Measurements from ENCODE around the gene PUSL1. TPM values are rescaled to one million over a fixed set of nuclear protein-coding genes. Genes with fewer than 3 reads are reported as not detected.
A peak's percentile ranks its signal among the peaks of the same experiment; 100 is the strongest.

Gene PUSL1, protein sequence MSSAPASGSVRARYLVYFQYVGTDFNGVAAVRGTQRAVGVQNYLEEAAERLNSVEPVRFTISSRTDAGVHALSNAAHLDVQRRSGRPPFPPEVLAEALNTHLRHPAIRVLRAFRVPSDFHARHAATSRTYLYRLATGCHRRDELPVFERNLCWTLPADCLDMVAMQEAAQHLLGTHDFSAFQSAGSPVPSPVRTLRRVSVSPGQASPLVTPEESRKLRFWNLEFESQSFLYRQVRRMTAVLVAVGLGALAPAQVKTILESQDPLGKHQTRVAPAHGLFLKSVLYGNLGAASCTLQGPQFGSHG
- 10 to 100 TPM; 24.0 to 26.2 TPM for total RNA-seq

DNA sequence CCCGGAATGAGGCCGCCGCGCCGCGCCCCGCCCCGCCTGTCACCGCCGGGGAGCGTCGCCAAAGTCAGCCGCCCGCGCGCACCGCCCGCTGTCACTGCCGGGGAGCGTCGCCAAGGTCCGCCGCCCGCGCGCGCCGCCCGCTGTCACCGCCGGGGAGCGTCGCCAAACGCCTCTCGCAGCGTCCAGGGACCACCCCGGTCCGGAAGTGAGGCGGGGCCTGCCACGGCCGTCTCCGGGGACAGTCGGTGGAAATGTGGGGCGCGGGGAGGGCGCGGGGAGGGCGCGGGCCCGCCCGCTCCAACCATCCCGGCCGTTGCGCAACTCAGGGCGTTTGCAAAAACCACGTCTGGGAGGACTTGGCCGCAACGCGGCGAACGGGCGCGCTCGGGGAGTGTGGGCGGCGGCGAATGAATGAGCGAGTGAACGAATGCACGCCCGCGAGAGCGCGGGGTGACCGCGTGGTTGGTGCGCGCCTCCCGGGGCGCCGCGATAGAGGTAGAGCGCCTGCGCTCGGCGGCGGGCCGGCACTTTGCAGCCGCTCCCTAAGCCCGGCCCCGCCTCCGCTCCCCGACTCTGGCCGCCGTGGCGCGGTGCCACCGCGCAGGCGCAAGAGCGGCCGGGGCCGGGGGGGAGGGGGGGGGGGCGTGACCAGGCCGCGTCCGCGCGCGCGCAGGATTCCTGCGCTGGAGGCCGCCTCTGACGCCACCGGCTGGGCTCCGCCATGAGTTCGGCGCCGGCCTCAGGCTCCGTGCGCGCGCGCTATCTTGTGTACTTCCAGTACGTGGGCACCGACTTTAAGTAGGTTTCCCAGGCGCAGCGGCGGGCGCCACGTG lies at the start of gene PUSL1, which contains the start of gene ACAP3:
TSS of gene PUSL1 (plus strand) at position 675 of the 833 bp plus-strand sequence. CDS start at position 722, 47 bp downstream.
TSS of gene ACAP3 (minus strand) at position 8 of the 833 bp plus-strand sequence. CDS start 115 bp downstream, outside the sequence.
- no peaks in the 10 kb centered on the region for H3K27me3 Mint-ChIP-seq (ENCODE audit: low read depth)
- peak; percentile 67 for ATAC-seq
- ChIA-PET CTCF (no interaction called here), POLR2A (no interaction called here)
- H3K27ac Mint-ChIP-seq = peak within 1 kb of the TSS; percentile 95
- peak; percentile 91 for DNase-seq
- peaks cover 23% of the 10 kb centered on the region for H3K4me1 Mint-ChIP-seq (ENCODE audit: low read depth)
- no peaks in the 10 kb centered on the region for H3K9me3 Mint-ChIP-seq (ENCODE audit: insufficient read depth)
- H3K4me3 Mint-ChIP-seq = peak within 1 kb of the TSS; percentile 84
- H3K36me3 Mint-ChIP-seq (ENCODE audit: low read depth) = peaks cover 9% of the 10 kb centered on the region

DNA sequence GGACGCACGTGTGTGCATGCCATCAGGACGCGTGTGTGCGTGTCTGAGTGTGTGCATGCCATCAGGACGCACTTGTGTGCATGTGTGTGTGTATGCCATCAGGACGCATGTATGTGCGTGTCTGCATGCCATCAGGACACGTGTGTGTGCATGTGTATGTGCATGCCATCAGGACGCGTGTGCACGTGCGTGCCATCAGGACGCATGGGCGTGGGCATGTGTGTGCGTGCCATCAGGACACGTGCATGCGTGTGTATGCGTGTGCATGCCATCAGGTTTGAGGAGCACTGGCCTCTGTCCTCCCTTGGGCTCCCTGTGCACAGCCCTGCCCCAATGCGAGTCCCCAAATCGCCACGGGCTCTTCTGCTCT lies 49.3 kb upstream of the PUSL1 start:
- no peaks in the 10 kb centered on the region for H3K9me3 Mint-ChIP-seq (ENCODE audit: insufficient read depth)
- H3K27me3 Mint-ChIP-seq (ENCODE audit: low read depth) = no peaks in the 10 kb centered on the region
- peaks cover 53% of the 10 kb centered on the region for H3K36me3 Mint-ChIP-seq (ENCODE audit: low read depth)
- H3K4me3 Mint-ChIP-seq = no peak overlapping the region
- POLR2A ChIA-PET = no interaction called here
- H3K27ac Mint-ChIP-seq = no peak overlapping the region
- H3K4me1 Mint-ChIP-seq (ENCODE audit: low read depth) = peaks cover 9% of the 10 kb centered on the region
- CTCF ChIA-PET = no interaction called here
- DNase-seq (no peak), ATAC-seq (no peak)

- peak overlapping the region; percentile 19 for H3K27ac Mint-ChIP-seq
- no peaks in the 10 kb centered on the region for H3K9me3 Mint-ChIP-seq (ENCODE audit: insufficient read depth)
- DNase-seq (no peak), ATAC-seq (no peak)
- H3K36me3 Mint-ChIP-seq (ENCODE audit: low read depth) = peaks cover 54% of the 10 kb centered on the region
- ChIA-PET CTCF (no interaction called here), POLR2A (no interaction called here)
- H3K4me3 Mint-ChIP-seq = no peak overlapping the region
- no peaks in the 10 kb centered on the region for H3K27me3 Mint-ChIP-seq (ENCODE audit: low read depth)
- peaks cover 9% of the 10 kb centered on the region for H3K4me1 Mint-ChIP-seq (ENCODE audit: low read depth)
Observed at GRCh38 chr1:1259540-1259939, 48.9 kb upstream of the PUSL1 start.

DNA sequence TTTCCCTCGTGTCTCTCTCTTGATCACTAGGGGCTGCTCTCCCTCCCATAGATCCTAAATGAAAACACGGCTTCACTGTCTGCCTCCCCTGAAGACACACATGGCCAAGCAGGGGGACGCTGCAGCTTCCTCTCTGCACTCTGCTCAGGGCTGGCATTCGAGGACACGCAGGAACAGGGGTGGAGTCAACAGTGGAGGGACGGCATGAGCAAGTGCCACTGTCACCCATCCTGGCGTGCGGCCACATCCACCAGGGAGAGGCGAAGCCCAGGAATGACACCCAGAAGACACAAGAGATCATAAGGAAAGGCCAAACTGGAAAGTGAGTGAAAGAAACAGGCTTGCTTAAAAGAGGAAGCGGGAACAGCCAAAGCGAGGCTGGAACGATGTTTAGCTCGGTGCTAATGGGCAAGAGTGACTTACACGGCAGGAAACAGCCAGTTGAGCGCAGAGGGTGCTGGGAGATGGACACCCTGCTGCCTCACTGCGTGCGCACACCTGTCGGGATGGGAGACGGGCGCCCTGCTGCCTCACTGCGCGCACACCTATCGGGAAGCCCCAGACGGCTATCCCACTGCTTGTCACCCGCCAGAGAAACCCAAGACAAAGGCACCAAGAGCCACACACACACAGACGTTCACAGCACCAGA lies 48.3 kb upstream of the PUSL1 start:
- no peak for DNase-seq
- no peak overlapping the region for H3K4me3 Mint-ChIP-seq
- CTCF ChIA-PET = interaction anchor here (1.7 kb wide), 1 partner anchor 9 kb away, joined by 6 read pairs; no protein-coding TSS in a partner anchor
- POLR2A ChIA-PET = interaction anchor here (1.0 kb wide), 1 partner anchor 9 kb away, joined by 3 read pairs; no protein-coding TSS in a partner anchor
- no peaks in the 10 kb centered on the region for H3K9me3 Mint-ChIP-seq (ENCODE audit: insufficient read depth)
- H3K27ac Mint-ChIP-seq = peak overlapping the region; percentile 69
- no peak for ATAC-seq
- H3K27me3 Mint-ChIP-seq (ENCODE audit: low read depth) = no peaks in the 10 kb centered on the region
- H3K36me3 Mint-ChIP-seq (ENCODE audit: low read depth) = peaks cover 53% of the 10 kb centered on the region
- H3K4me1 Mint-ChIP-seq (ENCODE audit: low read depth) = peaks cover 9% of the 10 kb centered on the region

DNA sequence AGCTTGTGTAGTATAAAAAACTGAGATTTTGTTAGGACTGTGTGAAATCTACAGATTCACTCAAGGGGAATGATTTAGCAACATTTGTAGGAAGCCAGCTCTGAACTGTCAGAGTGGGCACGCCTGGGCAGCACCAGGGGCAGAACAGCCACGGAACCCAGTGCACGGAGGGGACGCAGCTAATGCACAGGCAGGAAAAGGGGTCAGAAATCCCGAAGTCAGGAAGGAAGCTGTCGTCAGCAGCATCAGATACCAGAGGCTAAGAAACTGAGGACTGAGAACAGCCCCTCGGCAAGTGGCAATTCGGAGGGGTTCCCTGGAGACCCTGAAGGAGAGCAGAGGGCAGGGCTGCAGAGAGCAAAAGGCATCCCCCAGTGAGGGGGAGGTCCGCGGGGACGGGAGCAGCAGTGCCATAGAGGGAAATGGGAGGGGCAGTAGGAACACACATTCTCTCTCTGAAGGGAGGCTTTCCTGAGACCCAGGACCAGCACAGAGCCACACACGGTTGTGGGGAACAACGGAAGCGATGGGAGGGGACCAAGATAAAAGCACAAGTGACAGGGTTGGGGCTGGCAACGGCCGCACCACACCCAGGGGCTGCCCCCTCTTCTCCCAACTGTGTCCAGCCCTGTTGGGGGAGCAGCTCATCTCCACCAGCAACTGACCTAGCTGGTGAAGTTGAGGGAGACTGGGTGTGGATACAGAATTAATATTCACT lies 47.4 kb upstream of the PUSL1 start:
- CTCF ChIA-PET = interaction anchor here (1.3 to 1.7 kb wide), 2 partner anchors 10 to 31 kb away, joined by 4 to 6 read pairs; no protein-coding TSS in a partner anchor
- Mint-ChIP-seq H3K27me3 (ENCODE audit: low read depth) (no peaks in the 10 kb centered on the region), H3K4me3 (peak overlapping the region; percentile 15), H3K36me3 (ENCODE audit: low read depth) (peaks cover 52% of the 10 kb centered on the region), H3K4me1 (ENCODE audit: low read depth) (peaks cover 11% of the 10 kb centered on the region), H3K27ac (peak overlapping the region; percentile 69), H3K9me3 (ENCODE audit: insufficient read depth) (no peaks in the 10 kb centered on the region)
- DNase-seq = no peak
- ATAC-seq = peak; percentile 54
- POLR2A ChIA-PET = interaction anchor here (1.0 kb wide), 1 partner anchor 10 kb away, joined by 3 read pairs; no protein-coding TSS in a partner anchor

DNA sequence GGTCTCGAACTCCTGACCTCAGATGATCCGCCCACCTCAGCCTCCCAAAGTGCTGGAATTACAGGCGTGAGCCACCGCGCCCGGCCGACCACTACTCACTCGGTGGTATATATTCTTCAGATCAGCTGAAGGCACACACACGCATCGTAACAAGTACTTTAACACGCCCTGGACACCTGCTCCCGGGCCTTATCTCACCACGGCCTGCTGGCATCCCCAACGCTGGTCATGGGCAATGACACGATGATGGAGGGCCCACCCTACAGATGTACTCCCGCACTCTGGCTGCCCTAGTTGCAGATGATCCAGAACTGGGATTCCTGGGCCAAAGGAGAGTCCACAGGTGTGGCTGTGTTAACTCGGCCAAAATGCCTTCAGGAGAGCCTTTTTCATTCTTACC lies 46.3 kb upstream of the PUSL1 start:
- ATAC-seq (no peak), DNase-seq (no peak)
- Mint-ChIP-seq H3K9me3 (ENCODE audit: insufficient read depth) (no peaks in the 10 kb centered on the region), H3K4me3 (no peak overlapping the region), H3K27ac (no peak overlapping the region), H3K36me3 (ENCODE audit: low read depth) (peaks cover 52% of the 10 kb centered on the region), H3K4me1 (ENCODE audit: low read depth) (peaks cover 11% of the 10 kb centered on the region), H3K27me3 (ENCODE audit: low read depth) (no peaks in the 10 kb centered on the region)
- CTCF ChIA-PET = interaction anchor here (1.3 to 1.7 kb wide), 2 partner anchors 11 to 30 kb away, joined by 4 to 6 read pairs; no protein-coding TSS in a partner anchor
- POLR2A ChIA-PET = no interaction called here

DNA sequence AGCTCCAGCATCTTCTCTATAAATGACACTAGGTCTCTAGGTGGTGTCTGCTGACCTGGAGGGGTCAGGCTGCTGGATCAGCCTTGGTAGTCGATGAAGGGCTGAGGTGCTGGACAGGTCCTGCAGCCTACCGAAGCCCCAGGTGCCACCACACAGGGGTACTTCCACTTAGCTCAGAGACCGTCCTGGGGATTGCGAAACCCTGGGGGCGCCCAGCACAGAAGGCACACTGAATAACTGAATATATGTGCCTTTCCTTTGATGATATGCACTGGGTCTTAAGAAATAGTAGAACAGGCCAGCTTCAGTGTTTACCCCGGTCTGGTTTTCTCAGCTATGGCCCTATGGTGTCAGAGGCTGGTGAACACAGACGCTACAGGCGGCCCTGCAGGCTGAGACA lies 45.6 kb upstream of the PUSL1 start:
- H3K27ac Mint-ChIP-seq = no peak overlapping the region
- DNase-seq (no peak), ATAC-seq (no peak)
- H3K9me3 Mint-ChIP-seq (ENCODE audit: insufficient read depth) = no peaks in the 10 kb centered on the region
- ChIA-PET CTCF (no interaction called here), POLR2A (no interaction called here)
- H3K27me3 Mint-ChIP-seq (ENCODE audit: low read depth) = no peaks in the 10 kb centered on the region
- peaks cover 11% of the 10 kb centered on the region for H3K4me1 Mint-ChIP-seq (ENCODE audit: low read depth)
- no peak overlapping the region for H3K4me3 Mint-ChIP-seq
- H3K36me3 Mint-ChIP-seq (ENCODE audit: low read depth) = peaks cover 52% of the 10 kb centered on the region

DNA sequence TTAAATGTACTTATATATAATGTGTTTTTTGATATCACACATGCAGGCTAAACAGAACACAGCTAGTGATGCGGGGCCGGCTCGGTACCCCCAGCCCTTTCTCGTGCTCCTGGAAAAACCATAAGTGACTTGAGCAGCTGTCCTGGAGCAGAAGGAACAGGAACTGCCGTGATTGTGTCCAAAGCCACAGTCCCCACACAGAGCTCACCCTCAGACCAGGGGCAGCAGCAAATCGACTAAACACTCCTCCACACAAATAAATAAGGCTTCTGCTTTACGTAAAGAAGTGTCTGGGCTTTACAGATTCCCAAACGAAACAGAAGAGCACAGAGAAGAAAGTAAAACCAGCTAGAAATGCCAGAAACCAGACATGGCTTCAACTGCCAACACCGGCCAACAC lies 44.4 kb upstream of the PUSL1 start:
- Mint-ChIP-seq H3K4me1 (ENCODE audit: low read depth) (peaks cover 11% of the 10 kb centered on the region), H3K27ac (no peak overlapping the region), H3K9me3 (ENCODE audit: insufficient read depth) (no peaks in the 10 kb centered on the region), H3K4me3 (no peak overlapping the region), H3K27me3 (ENCODE audit: low read depth) (no peaks in the 10 kb centered on the region), H3K36me3 (ENCODE audit: low read depth) (peaks cover 47% of the 10 kb centered on the region)
- ATAC-seq (no peak), DNase-seq (no peak)
- POLR2A ChIA-PET = interaction anchor here (0.6 kb wide), 2 partner anchors 9 to 47 kb away, joined by 3 read pairs; no protein-coding TSS in a partner anchor
- CTCF ChIA-PET = interaction anchor here (0.8 to 1.9 kb wide), 2 partner anchors 14 to 142 kb away, joined by 3 to 9 read pairs; no protein-coding TSS in a partner anchor

DNA sequence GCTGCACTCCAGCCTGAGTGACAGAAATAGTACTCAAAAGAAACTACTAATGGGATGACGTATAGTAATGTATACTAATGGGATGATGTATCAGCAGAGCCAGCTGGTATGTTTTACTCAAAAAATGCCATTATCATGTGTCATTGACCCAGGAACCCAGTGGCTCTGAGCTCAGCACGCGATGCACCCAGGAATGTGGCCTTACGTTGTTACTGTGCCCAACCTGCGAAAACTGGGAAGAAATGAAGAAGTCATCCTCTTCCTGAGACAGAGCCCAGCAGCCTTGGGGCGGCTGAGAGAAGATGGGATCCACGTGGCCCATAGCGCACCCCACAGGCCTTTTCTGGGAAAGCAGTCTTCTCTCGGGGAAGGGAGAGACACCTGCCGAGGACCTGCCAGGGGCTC lies 43.5 kb upstream of the PUSL1 start:
- Mint-ChIP-seq H3K9me3 (ENCODE audit: insufficient read depth) (no peaks in the 10 kb centered on the region), H3K27me3 (ENCODE audit: low read depth) (no peaks in the 10 kb centered on the region), H3K27ac (no peak overlapping the region), H3K4me3 (no peak overlapping the region), H3K4me1 (ENCODE audit: low read depth) (peaks cover 14% of the 10 kb centered on the region), H3K36me3 (ENCODE audit: low read depth) (peaks cover 43% of the 10 kb centered on the region)
- ChIA-PET CTCF (interaction anchor here (0.8 to 1.9 kb wide), 2 partner anchors 14 to 143 kb away, joined by 3 to 9 read pairs; no protein-coding TSS in a partner anchor), POLR2A (interaction anchor here (1.0 kb wide), 1 partner anchor 143 kb away, joined by 3 read pairs; no protein-coding TSS in a partner anchor)
- DNase-seq (no peak), ATAC-seq (no peak)

DNA sequence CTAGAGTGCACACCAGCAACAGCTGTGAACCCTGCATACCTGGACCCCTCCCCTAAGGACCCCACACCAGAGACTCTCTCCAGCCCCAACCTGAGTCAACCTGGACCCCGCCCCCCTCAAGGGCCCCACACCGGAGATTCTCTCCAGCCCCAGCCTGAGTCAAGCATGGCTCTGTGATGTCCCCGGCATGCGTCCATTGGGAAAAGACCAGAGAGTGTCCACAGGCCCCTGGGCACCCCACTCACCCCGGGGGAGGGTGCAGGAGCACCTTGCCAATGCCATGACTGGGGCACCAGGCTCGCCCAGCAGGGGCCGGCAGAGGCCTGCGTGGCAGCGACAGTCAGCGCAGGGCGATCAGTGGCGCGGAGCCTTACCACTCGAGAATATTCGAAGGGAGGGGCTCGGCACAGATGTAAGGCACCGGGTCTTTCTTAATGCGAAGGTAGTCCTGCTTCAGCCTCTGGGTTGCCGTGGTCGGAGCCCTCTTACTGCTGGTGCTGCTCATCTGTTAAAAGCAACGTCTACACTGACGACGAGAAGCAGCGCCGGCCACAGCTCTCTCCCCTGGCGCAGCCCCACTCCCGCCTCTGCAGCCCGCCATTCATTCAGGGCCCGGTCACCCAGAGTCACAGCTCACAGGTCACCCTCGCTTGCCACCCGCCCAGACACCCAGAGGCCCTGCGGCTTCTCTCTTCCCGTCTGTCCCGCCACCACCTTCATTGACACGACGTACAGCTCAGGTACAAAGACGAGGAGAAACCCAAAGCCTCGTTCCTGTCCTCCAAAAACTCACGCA lies 40.7 kb upstream of the PUSL1 start:
- Mint-ChIP-seq H3K9me3 (ENCODE audit: insufficient read depth) (no peaks in the 10 kb centered on the region), H3K4me3 (no peak overlapping the region), H3K36me3 (ENCODE audit: low read depth) (peaks cover 48% of the 10 kb centered on the region), H3K4me1 (ENCODE audit: low read depth) (peaks cover 34% of the 10 kb centered on the region), H3K27me3 (ENCODE audit: low read depth) (no peaks in the 10 kb centered on the region), H3K27ac (no peak overlapping the region)
- ChIA-PET POLR2A (no interaction called here), CTCF (interaction anchor here (1.0 kb wide), 1 partner anchor 145 kb away, joined by 4 read pairs; no protein-coding TSS in a partner anchor)
- DNase-seq (no peak), ATAC-seq (no peak)

Data from activated CD8-positive, alpha-beta T cell treated with anti-CD3 and anti-CD28 coated beads, Interleukin-2, amount 10 ng/mL, durations not matched to agents 7 days and 5 days (primary cell).